ENCODE results near the gene TGFBR3.

DNA sequence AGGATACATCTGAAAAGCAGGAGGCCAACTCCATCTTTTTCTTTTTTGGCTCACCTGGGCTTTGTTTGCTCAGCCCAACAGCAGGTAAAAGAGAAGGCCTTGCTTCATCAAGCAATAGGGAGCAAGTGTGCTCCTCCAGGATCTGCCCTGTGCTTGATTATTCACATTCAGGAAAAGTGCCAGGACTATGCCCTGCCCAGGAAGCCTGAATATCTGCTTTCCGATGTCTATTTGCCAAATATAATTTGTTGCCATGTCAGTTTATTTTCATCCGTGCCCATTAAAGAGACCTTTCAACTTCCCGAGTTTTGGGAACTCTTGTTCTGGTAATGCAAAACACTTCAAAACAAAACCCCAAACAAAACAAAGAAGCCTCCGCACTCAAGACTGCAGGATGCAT, 200.0 kb downstream of the TGFBR3 start:
- TF ChIP-seq ZNF274 (IDR thresholded peaks at IDR 0.05; ENCODE audit: low read length), result no peak
- no peak for TF ChIP-seq ZNF274 (tag by site-specific recombination; IDR thresholded peaks at IDR 0.05; ENCODE audit: borderline replicate concordance)
- TF ChIP-seq ZNF423 (tag by site-specific recombination; IDR thresholded peaks at IDR 0.05), result no peak
- no peak for TF ChIP-seq ZNF335 (tag by site-specific recombination; conservative IDR thresholded peaks at IDR 0.05)
